Upper lobe of right lung (tissue), 1 donor: ENCODE data around the gene TANGO6. TPM values are rescaled to one million over a fixed set of nuclear protein-coding genes. Genes with fewer than 3 reads are reported as not detected.

Experiments
- ATAC-seq: fragments of 200-7000 bp; cut with Tn5 transposase; one replicate; pipeline ENCODE4 v1.9.1; 2020; ENCODE audit warnings: mild to moderate bottlenecking, moderate library complexity
- DNase-seq: peaks from one replicate; pipeline ENCODE4 v3.0.0-alpha.2; 2020
- H3K27ac ChIP-seq: fragments of 200-600 bp; one replicate; pipeline ENCODE4 v1.8.0; 2022
- H3K27me3 ChIP-seq: fragments of 200-600 bp; one replicate; pipeline ENCODE4 v1.8.0; 2022; ENCODE audit warnings: mild to moderate bottlenecking
- H3K36me3 ChIP-seq: fragments of 200-600 bp; one replicate; pipeline ENCODE4 v1.8.0; 2022
- H3K4me1 ChIP-seq: fragments of 200-600 bp; one replicate; pipeline ENCODE4 v1.8.0; 2022
- H3K4me3 ChIP-seq: fragments of 200-600 bp; one replicate; pipeline ENCODE4 v1.8.0; 2022; ENCODE audit warnings: mild to moderate bottlenecking
- H3K9me3 ChIP-seq: fragments of 200-600 bp; one replicate; pipeline ENCODE4 v1.8.0; 2022
- intact Hi-C: fragments of 100-400 bp; cut with DNase I; formaldehyde crosslinking; loops from one replicate; pipeline ENCODE4 v1.11.0; 2022
- total RNA-seq: library from RNA; stranded (reverse); fragmentation: NEBNext Ultra II Directional; extraction: Animal tissue kit (Norgen Biotek cat#: 25700); gene quantifications from one replicate; pipeline ENCODE4 v1.2.1, GENCODE V29; 2021
- TF ChIP-seq, protein P1 (sequence below): fragments of 200-600 bp; IDR thresholded peaks from one replicate; pipeline ENCODE4 v1.8.0; 2022; ENCODE audit warnings: antibody characterized with exemption
- donor health status: DM: no; HTN: yes; CAD: no; lungs with severe emphysema.

Gene TANGO6
- total RNA-seq, 1 donor from 2014 or later = 19.1 TPM

DNA sequence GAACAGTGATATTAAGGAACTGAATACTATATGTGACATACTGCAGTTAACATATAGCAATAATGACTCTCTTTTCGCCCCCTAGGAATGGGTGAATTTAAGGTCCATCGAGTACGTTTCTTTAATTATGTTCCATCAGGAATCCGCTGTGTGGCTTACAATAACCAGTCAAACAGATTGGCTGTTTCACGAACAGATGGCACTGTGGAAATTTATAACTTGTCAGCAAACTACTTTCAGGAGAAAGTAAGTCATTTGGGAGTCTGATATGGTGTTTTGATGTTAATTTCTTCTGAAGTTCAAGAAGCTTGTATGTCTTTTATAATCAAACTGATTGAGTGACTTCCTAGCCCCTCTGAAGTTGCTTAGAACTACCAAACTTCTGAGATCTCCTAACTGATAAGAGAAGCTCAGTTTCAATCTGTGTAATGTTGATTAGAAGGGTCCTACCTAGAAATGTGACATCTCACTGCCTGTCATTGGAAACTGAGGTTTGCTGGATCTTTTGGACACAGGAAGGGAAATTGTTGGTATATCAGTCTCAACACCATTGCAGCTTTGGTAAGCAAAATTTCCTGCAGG lies 290.1 kb downstream of the TANGO6 start:
- Histone ChIP-seq H3K9me3 (no peaks in the 10 kb centered on the region), H3K36me3 (peaks cover 28% of the 10 kb centered on the region), H3K4me3 (peak overlapping the region; percentile 87), H3K27ac (peak overlapping the region; percentile 89), H3K4me1 (peaks cover 20% of the 10 kb centered on the region), H3K27me3 (no peaks in the 10 kb centered on the region)
- DNase-seq (no peak), ATAC-seq (no peak)
- intact Hi-C loops = loop anchor here (10.0 kb wide), 1 partner anchor 889 kb away; the partner anchor contains the start of gene PLA2G15
- TF ChIP-seq, protein P1, sequence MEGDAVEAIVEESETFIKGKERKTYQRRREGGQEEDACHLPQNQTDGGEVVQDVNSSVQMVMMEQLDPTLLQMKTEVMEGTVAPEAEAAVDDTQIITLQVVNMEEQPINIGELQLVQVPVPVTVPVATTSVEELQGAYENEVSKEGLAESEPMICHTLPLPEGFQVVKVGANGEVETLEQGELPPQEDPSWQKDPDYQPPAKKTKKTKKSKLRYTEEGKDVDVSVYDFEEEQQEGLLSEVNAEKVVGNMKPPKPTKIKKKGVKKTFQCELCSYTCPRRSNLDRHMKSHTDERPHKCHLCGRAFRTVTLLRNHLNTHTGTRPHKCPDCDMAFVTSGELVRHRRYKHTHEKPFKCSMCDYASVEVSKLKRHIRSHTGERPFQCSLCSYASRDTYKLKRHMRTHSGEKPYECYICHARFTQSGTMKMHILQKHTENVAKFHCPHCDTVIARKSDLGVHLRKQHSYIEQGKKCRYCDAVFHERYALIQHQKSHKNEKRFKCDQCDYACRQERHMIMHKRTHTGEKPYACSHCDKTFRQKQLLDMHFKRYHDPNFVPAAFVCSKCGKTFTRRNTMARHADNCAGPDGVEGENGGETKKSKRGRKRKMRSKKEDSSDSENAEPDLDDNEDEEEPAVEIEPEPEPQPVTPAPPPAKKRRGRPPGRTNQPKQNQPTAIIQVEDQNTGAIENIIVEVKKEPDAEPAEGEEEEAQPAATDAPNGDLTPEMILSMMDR = no peak

Other genes with a start within 250 kb of the TANGO6 start
- gene CDH3, start 198.2 kb upstream of the TANGO6 start, total RNA-seq = 9.6 TPM
- 128 TPM for gene CDH1, start 106.2 kb upstream of the TANGO6 start, total RNA-seq